Subcutaneous abdominal adipose tissue (tissue), 5 donors: ENCODE data around the gene STUB1.

Experiments used
- H3K27ac ChIP-seq: one replicate; pipeline ENCODE4 v1.7.0; 2013; ENCODE audit warnings: low read depth, mild to moderate bottlenecking, inconsistent platforms, low read length, moderate library complexity
- H3K27me3 ChIP-seq, 5 donors: one replicate each; pipeline ENCODE4 v1.7.0; 2013; ENCODE audit warnings: low read length in 5 of 5, inconsistent platforms in 1 of 5; ENCODE audit not compliant: control insufficient read depth in 5 of 5, insufficient read depth in 4 of 5
- H3K36me3 ChIP-seq, 5 donors: one replicate each; pipeline ENCODE4 v1.7.0; 2013; ENCODE audit warnings: low read length in 5 of 5; ENCODE audit not compliant: control insufficient read depth in 5 of 5, insufficient read depth in 5 of 5
- H3K4me1 ChIP-seq, 5 donors: one replicate each; pipeline ENCODE4 v1.7.0; 2013; ENCODE audit warnings: low read length in 5 of 5, mild to moderate bottlenecking in 3 of 5, moderate library complexity in 1 of 5; ENCODE audit not compliant: control insufficient read depth in 5 of 5, insufficient read depth in 5 of 5
- H3K4me3 ChIP-seq, 5 donors: one replicate each; pipeline ENCODE4 v1.7.0; 2013; ENCODE audit warnings: low read length in 5 of 5, low read depth in 1 of 5
- H3K9ac ChIP-seq, 5 donors: one replicate each; pipeline ENCODE4 v1.7.0; 2013; ENCODE audit warnings: low read length in 5 of 5, mild to moderate bottlenecking in 4 of 5, moderate library complexity in 3 of 5
- H3K9me3 ChIP-seq, 5 donors: one replicate each; pipeline ENCODE4 v1.7.0; 2013; ENCODE audit warnings: low read length in 5 of 5; ENCODE audit not compliant: control insufficient read depth in 5 of 5
- donor health status: healthy.
- donor health status: healthy.
- donor health status: healthy.
- donor health status: healthy.
- donor health status: healthy.

STUB1 gene

GRCh38 chr16:704047-704446 is 23.8 kb downstream of the STUB1 start:
- H3K27ac ChIP-seq: no peak overlapping the region
- no peaks in the 10 kb centered on the region for H3K36me3 ChIP-seq
- peaks cover 0 to 5% (median 3%) of the 10 kb centered on the region in 5 donors for H3K4me1 ChIP-seq
- peaks cover 72 to 88% (median 76%) of the 10 kb centered on the region in 5 donors for H3K27me3 ChIP-seq
- no peaks in the 10 kb centered on the region for H3K9me3 ChIP-seq
- no peak overlapping the region for H3K9ac ChIP-seq
- no peak overlapping the region for H3K4me3 ChIP-seq

GRCh38 chr16:704552-705380 is 24.6 kb downstream of the STUB1 start:
- Histone ChIP-seq H3K4me1 (peaks cover 0 to 5% (median 3%) of the 10 kb centered on the region in 5 donors), H3K9ac (no peak overlapping the region), H3K9me3 (no peaks in the 10 kb centered on the region), H3K4me3 (no peak overlapping the region), H3K27me3 (peaks cover 76 to 88% (median 79%) of the 10 kb centered on the region in 5 donors), H3K36me3 (no peaks in the 10 kb centered on the region), H3K27ac (no peak overlapping the region)

- Histone ChIP-seq H3K9ac (no peak within 1 kb of the TSS), H3K9me3 (no peaks in the 10 kb centered on the region), H3K4me3 (no peak within 1 kb of the TSS), H3K27ac (no peak within 1 kb of the TSS), H3K36me3 (no peaks in the 10 kb centered on the region), H3K4me1 (peaks cover 0 to 5% (median 3%) of the 10 kb centered on the region in 5 donors), H3K27me3 (peaks cover 77 to 90% (median 80%) of the 10 kb centered on the region in 5 donors)
These were observed 25.4 kb downstream of the STUB1 start, which contains the start of gene FBXL16 for GRCh38 chr16:705431-706188. TSS of gene FBXL16 (minus strand) at chr16:705801. CDS start at chr16:697405, 8,396 bp downstream.

GRCh38 chr16:706189-707061 is 26.2 kb downstream of the STUB1 start:
- Histone ChIP-seq H3K36me3 (no peaks in the 10 kb centered on the region), H3K27me3 (peaks cover 81 to 92% (median 83%) of the 10 kb centered on the region in 5 donors), H3K4me3 (no peak overlapping the region), H3K9ac (no peak overlapping the region), H3K9me3 (no peaks in the 10 kb centered on the region), H3K4me1 (peaks cover 0 to 5% (median 0%) of the 10 kb centered on the region in 5 donors), H3K27ac (no peak overlapping the region)

GRCh38 chr16:707062-707538 is 26.9 kb downstream of the STUB1 start:
- Histone ChIP-seq H3K9me3 (no peaks in the 10 kb centered on the region), H3K36me3 (no peaks in the 10 kb centered on the region), H3K9ac (no peak overlapping the region), H3K4me3 (no peak overlapping the region), H3K27ac (no peak overlapping the region), H3K27me3 (peaks cover 74 to 87% (median 79%) of the 10 kb centered on the region in 5 donors), H3K4me1 (peaks cover 0 to 5% (median 0%) of the 10 kb centered on the region in 5 donors)

- no peak overlapping the region for H3K4me3 ChIP-seq
- H3K36me3 ChIP-seq: no peaks in the 10 kb centered on the region
- no peak overlapping the region for H3K9ac ChIP-seq
- peaks cover 67 to 78% (median 72%) of the 10 kb centered on the region in 5 donors for H3K27me3 ChIP-seq
- H3K9me3 ChIP-seq: no peaks in the 10 kb centered on the region
- peaks cover 0 to 5% (median 0%) of the 10 kb centered on the region in 5 donors for H3K4me1 ChIP-seq
- H3K27ac ChIP-seq: no peak overlapping the region
These were observed 27.8 kb downstream of the STUB1 start for GRCh38 chr16:708019-708418.

- peaks cover 58 to 69% (median 62%) of the 10 kb centered on the region in 5 donors for H3K27me3 ChIP-seq
- peaks cover 0 to 6% (median 0%) of the 10 kb centered on the region in 5 donors for H3K4me1 ChIP-seq
- H3K9ac ChIP-seq: no peak overlapping the region
- H3K4me3 ChIP-seq: no peak overlapping the region
- H3K9me3 ChIP-seq: no peaks in the 10 kb centered on the region
- no peak overlapping the region for H3K27ac ChIP-seq
- H3K36me3 ChIP-seq: no peaks in the 10 kb centered on the region
These were observed 28.7 kb downstream of the STUB1 start for GRCh38 chr16:708959-709358.

- no peaks in the 10 kb centered on the region for H3K9me3 ChIP-seq
- H3K9ac ChIP-seq: no peak overlapping the region
- peaks cover 0 to 14% (median 6%) of the 10 kb centered on the region in 5 donors for H3K4me1 ChIP-seq
- H3K4me3 ChIP-seq: no peak overlapping the region
- H3K27me3 ChIP-seq: peaks cover 49 to 60% (median 53%) of the 10 kb centered on the region in 5 donors
- no peak overlapping the region for H3K27ac ChIP-seq
- no peaks in the 10 kb centered on the region for H3K36me3 ChIP-seq
These were observed 29.6 kb downstream of the STUB1 start for GRCh38 chr16:709566-710499.
